Large intestine (tissue), 12 donors: ENCODE results near the gene ATP1A2. TPM values are rescaled to one million over a fixed set of nuclear protein-coding genes. Genes with fewer than 3 reads are reported as not detected.
A peak's percentile ranks its signal among the peaks of the same experiment; 100 is the strongest.

ENCODE experiments used
- DNase-seq, 2 donors: peaks; one replicate each; pipeline versions ENCODE4 v3.0.0 to v3.0.0-alpha.2; 2013
- H3K27ac ChIP-seq: one replicate; pipeline ENCODE4 v1.5.1; 2013; ENCODE audit warnings: low read length
- H3K27me3 ChIP-seq: 2 replicates; pipeline ENCODE4 v1.6.1; 2013; ENCODE audit warnings: low read length; ENCODE audit not compliant: control insufficient read depth, insufficient read depth
- H3K36me3 ChIP-seq: 2 replicates; pipeline ENCODE4 v1.6.1; 2013; ENCODE audit warnings: low read length; ENCODE audit not compliant: control insufficient read depth, insufficient read depth
- H3K4me1 ChIP-seq: one replicate; pipeline ENCODE4 v1.6.1; 2013; ENCODE audit warnings: low read length; ENCODE audit not compliant: control insufficient read depth, insufficient read depth
- H3K4me3 ChIP-seq: one replicate; pipeline ENCODE4 v1.5.1; 2013; ENCODE audit warnings: low read length
- H3K9me3 ChIP-seq: one replicate; pipeline ENCODE4 v1.6.1; 2013; ENCODE audit warnings: mild to moderate bottlenecking, low read depth, low read length, moderate library complexity; ENCODE audit not compliant: control insufficient read depth
- WGBS: methylation state at CpG from one replicate; pipeline ENCODE4 v1.1.5; 2013; ENCODE audit warnings: low lambda C conversion rate; ENCODE audit not compliant: insufficient coverage; 5-methylcytosine and 5-hydroxymethylcytosine counted together
- long read RNA-seq, 11 donors: transcript quantifications; one replicate each; lab custom pipeline, GENCODE V29; 2026
- polyA plus RNA-seq: library from polyadenylated mRNA; unstranded; fragments of 120-200 nt; gene quantifications from one replicate; pipeline ENCODE4 v1.2.1, GENCODE V29; 2013

The ATP1A2 gene
- 7.5 TPM for polyA plus RNA-seq
- long read RNA-seq, donor 1 = 0 reads
- long read RNA-seq, donor 2, full-length matches to known transcripts = 2 of 2 reads
- long read RNA-seq, donor 2, partial matches to known transcripts = 0 of 2 reads
- long read RNA-seq, donor 2, other reads (novel, unspliced or antisense) = 0 of 2 reads
- long read RNA-seq, donor 3 = 0 reads
- long read RNA-seq, donor 4 = 0 reads
- long read RNA-seq, donor 5 = 0 reads
- long read RNA-seq, donor 6 = 0 reads
- long read RNA-seq, donor 7, full-length matches to known transcripts = 2 of 12 reads
- long read RNA-seq, donor 7, partial matches to known transcripts = 10 of 12 reads
- long read RNA-seq, donor 7, other reads (novel, unspliced or antisense) = 0 of 12 reads
- long read RNA-seq, donor 8 = 0 reads
- long read RNA-seq, donor 9 = 0 reads
- long read RNA-seq, donor 10, full-length matches to known transcripts = 1 of 1 reads
- long read RNA-seq, donor 10, partial matches to known transcripts = 0 of 1 reads
- long read RNA-seq, donor 10, other reads (novel, unspliced or antisense) = 0 of 1 reads
- long read RNA-seq, donor 11 = 0 reads

GRCh38 chr1:160115545-160116282 lies at the start of gene ATP1A2:
Gene ATP1A2, plus strand, starts transcription at chr1:160115759. Its CDS starts 103 bp downstream, at chr1:160115862.
- peaks cover 21% of the 10 kb centered on the region for H3K27me3 ChIP-seq
- DNase-seq = no peak
- no peak within 1 kb of the TSS for H3K4me3 ChIP-seq
- H3K4me1 ChIP-seq = no peaks in the 10 kb centered on the region
- H3K27ac ChIP-seq = no peak within 1 kb of the TSS
- no peaks in the 10 kb centered on the region for H3K9me3 ChIP-seq
- WGBS = 67% methylated on average over 1 of the region's 16 CpGs
- H3K36me3 ChIP-seq = no peaks in the 10 kb centered on the region

- no peak overlapping the region for H3K27ac ChIP-seq
- H3K27me3 ChIP-seq = peaks cover 33% of the 10 kb centered on the region
- WGBS = no CpG with 5 or more reads among the region's 6 CpGs
- no peaks in the 10 kb centered on the region for H3K9me3 ChIP-seq
- no peak overlapping the region for H3K4me3 ChIP-seq
- H3K36me3 ChIP-seq = no peaks in the 10 kb centered on the region
- no peak for DNase-seq
- H3K4me1 ChIP-seq = peaks cover 6% of the 10 kb centered on the region
These were observed 48.5 kb upstream of the ATP1A2 start for GRCh38 chr1:160066829-160067745.

- no CpG with 5 or more reads among the region's 5 CpGs for WGBS
- H3K36me3 ChIP-seq = no peaks in the 10 kb centered on the region
- DNase-seq = no peak
- H3K27me3 ChIP-seq = peaks cover 33% of the 10 kb centered on the region
- no peaks in the 10 kb centered on the region for H3K9me3 ChIP-seq
- H3K27ac ChIP-seq = no peak overlapping the region
- H3K4me3 ChIP-seq = no peak overlapping the region
- H3K4me1 ChIP-seq = peaks cover 6% of the 10 kb centered on the region
These were observed 47.3 kb upstream of the ATP1A2 start for GRCh38 chr1:160068225-160068624.

- DNase-seq = no peak
- no peaks in the 10 kb centered on the region for H3K9me3 ChIP-seq
- peak within 1 kb of the TSS; percentile 57 for H3K4me3 ChIP-seq
- H3K27me3 ChIP-seq = peaks cover 35% of the 10 kb centered on the region
- no peaks in the 10 kb centered on the region for H3K36me3 ChIP-seq
- peaks cover 6% of the 10 kb centered on the region for H3K4me1 ChIP-seq
- WGBS = no CpG with 5 or more reads among the region's 32 CpGs
- no peak within 1 kb of the TSS for H3K27ac ChIP-seq
These were observed 45.9 kb upstream of the ATP1A2 start, which contains the start of gene KCNJ10 for GRCh38 chr1:160069460-160070231. Gene KCNJ10, minus strand, starts transcription at chr1:160070160. Its CDS starts 27,628 bp downstream, at chr1:160042532.

GRCh38 chr1:160070243-160071163 lies 45.1 kb upstream of the ATP1A2 start:
- Histone ChIP-seq H3K4me1 (peaks cover 2% of the 10 kb centered on the region), H3K27ac (no peak overlapping the region), H3K9me3 (no peaks in the 10 kb centered on the region), H3K27me3 (peaks cover 36% of the 10 kb centered on the region), H3K4me3 (peak overlapping the region; percentile 57), H3K36me3 (no peaks in the 10 kb centered on the region)
- peak in 1 of 2 donors; percentile 60 for DNase-seq
- WGBS = 0% methylated on average over 7 of the region's 46 CpGs

- H3K4me1 ChIP-seq = peaks cover 2% of the 10 kb centered on the region
- 85% methylated on average over 5 of the region's 5 CpGs for WGBS
- no peaks in the 10 kb centered on the region for H3K9me3 ChIP-seq
- H3K27me3 ChIP-seq = peaks cover 41% of the 10 kb centered on the region
- no peak overlapping the region for H3K27ac ChIP-seq
- no peak for DNase-seq
- no peak overlapping the region for H3K4me3 ChIP-seq
- no peaks in the 10 kb centered on the region for H3K36me3 ChIP-seq
These were observed 44.3 kb upstream of the ATP1A2 start for GRCh38 chr1:160071289-160071688.

- Histone ChIP-seq H3K27ac (no peak overlapping the region), H3K4me3 (no peak overlapping the region), H3K36me3 (no peaks in the 10 kb centered on the region), H3K9me3 (no peaks in the 10 kb centered on the region), H3K27me3 (peaks cover 38% of the 10 kb centered on the region), H3K4me1 (peaks cover under 1% of the 10 kb centered on the region)
- 40% methylated on average over 1 of the region's 4 CpGs for WGBS
- DNase-seq = no peak
These were observed 40.7 kb upstream of the ATP1A2 start for GRCh38 chr1:160074865-160075264.

GRCh38 chr1:160075836-160076235 lies 39.7 kb upstream of the ATP1A2 start:
- DNase-seq = no peak
- Histone ChIP-seq H3K4me3 (no peak overlapping the region), H3K4me1 (no peaks in the 10 kb centered on the region), H3K9me3 (no peaks in the 10 kb centered on the region), H3K36me3 (no peaks in the 10 kb centered on the region), H3K27me3 (peaks cover 41% of the 10 kb centered on the region), H3K27ac (no peak overlapping the region)
- 86% methylated on average over 1 of the region's 2 CpGs for WGBS

GRCh38 chr1:160076295-160076694 lies 39.3 kb upstream of the ATP1A2 start:
- no peak overlapping the region for H3K4me3 ChIP-seq
- peaks cover 43% of the 10 kb centered on the region for H3K27me3 ChIP-seq
- no CpG with 5 or more reads among the region's 3 CpGs for WGBS
- H3K36me3 ChIP-seq = no peaks in the 10 kb centered on the region
- no peaks in the 10 kb centered on the region for H3K4me1 ChIP-seq
- no peaks in the 10 kb centered on the region for H3K9me3 ChIP-seq
- no peak overlapping the region for H3K27ac ChIP-seq
- DNase-seq = no peak
